Neural cell (in vitro differentiated cells): Measurements from ENCODE around the gene PRSS50.

Experiments
- EP300 ChIP-seq: fragments of 450-650 bp; conservative IDR thresholded peaks from 2 replicates; pipeline ENCODE4 v1.6.1; 2014; ENCODE audit warnings: antibody characterized with exemption, mild to moderate bottlenecking, moderate library complexity; ENCODE audit not compliant: poor library complexity, severe bottlenecking
- EZH2 ChIP-seq: fragments of 200-600, 300-800 bp; shearing (Covaris generic), sonication (generic); IDR thresholded peaks from 2 replicates; pipeline ENCODE4 v1.6.1; 2014; ENCODE audit warnings: antibody characterized with exemption, low read length, borderline replicate concordance, mild to moderate bottlenecking; ENCODE audit not compliant: insufficient read depth, poor library complexity, severe bottlenecking
- POLR2AphosphoS5 ChIP-seq: IDR thresholded peaks from 2 replicates; pipeline ENCODE4 v1.6.1; 2012
- RAD21 ChIP-seq: fragments of 450-650 bp; conservative IDR thresholded peaks from 2 replicates; pipeline ENCODE4 v1.6.1; 2014; ENCODE audit warnings: antibody characterized with exemption, mild to moderate bottlenecking, moderate library complexity
- SMC3 ChIP-seq: fragments of 450-650 bp; conservative IDR thresholded peaks from 2 replicates; pipeline ENCODE4 v1.6.1; 2014; ENCODE audit warnings: antibody characterized with exemption, mild to moderate bottlenecking, moderate library complexity; ENCODE audit not compliant: poor library complexity
- TF ChIP-seq, protein P1 (sequence below): fragments of 450-650 bp; IDR thresholded peaks from 2 replicates; pipeline ENCODE4 v1.5.1; 2014; ENCODE audit warnings: antibody characterized with exemption, mild to moderate bottlenecking, moderate library complexity; ENCODE audit not compliant: poor library complexity, severe bottlenecking
- TF ChIP-seq, protein P2 (sequence below): IDR thresholded peaks from 2 replicates; pipeline ENCODE4 v1.6.1; 2012; ENCODE audit warnings: borderline replicate concordance

DNA sequence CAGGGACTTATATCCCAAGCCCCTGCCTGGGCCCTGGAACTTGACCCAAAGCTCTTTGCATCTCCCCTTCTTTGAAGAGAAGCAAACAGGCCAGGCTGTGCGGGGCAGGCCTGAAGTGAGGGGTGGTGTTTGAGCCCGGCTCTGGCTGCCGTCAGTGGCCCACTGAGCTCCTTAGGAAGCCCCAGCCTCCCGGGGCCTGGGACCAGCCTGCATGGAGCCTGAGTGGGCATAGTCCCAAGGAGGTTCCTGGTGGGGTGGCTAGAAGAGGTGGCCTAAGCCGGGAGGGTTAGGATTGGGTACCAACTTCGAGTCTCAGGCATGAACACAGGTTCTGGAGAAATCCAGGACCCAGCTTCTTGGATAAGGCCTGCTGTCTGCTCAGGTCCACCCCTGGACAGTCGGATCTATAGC lies 10.1 kb downstream of the PRSS50 start:
- TF ChIP-seq, protein P1, sequence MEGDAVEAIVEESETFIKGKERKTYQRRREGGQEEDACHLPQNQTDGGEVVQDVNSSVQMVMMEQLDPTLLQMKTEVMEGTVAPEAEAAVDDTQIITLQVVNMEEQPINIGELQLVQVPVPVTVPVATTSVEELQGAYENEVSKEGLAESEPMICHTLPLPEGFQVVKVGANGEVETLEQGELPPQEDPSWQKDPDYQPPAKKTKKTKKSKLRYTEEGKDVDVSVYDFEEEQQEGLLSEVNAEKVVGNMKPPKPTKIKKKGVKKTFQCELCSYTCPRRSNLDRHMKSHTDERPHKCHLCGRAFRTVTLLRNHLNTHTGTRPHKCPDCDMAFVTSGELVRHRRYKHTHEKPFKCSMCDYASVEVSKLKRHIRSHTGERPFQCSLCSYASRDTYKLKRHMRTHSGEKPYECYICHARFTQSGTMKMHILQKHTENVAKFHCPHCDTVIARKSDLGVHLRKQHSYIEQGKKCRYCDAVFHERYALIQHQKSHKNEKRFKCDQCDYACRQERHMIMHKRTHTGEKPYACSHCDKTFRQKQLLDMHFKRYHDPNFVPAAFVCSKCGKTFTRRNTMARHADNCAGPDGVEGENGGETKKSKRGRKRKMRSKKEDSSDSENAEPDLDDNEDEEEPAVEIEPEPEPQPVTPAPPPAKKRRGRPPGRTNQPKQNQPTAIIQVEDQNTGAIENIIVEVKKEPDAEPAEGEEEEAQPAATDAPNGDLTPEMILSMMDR: no peak
- TF ChIP-seq EZH2 (no peak), SMC3 (no peak), POLR2AphosphoS5 (no peak), RAD21 (no peak), EP300 (no peak)
- TF ChIP-seq, protein P2, sequence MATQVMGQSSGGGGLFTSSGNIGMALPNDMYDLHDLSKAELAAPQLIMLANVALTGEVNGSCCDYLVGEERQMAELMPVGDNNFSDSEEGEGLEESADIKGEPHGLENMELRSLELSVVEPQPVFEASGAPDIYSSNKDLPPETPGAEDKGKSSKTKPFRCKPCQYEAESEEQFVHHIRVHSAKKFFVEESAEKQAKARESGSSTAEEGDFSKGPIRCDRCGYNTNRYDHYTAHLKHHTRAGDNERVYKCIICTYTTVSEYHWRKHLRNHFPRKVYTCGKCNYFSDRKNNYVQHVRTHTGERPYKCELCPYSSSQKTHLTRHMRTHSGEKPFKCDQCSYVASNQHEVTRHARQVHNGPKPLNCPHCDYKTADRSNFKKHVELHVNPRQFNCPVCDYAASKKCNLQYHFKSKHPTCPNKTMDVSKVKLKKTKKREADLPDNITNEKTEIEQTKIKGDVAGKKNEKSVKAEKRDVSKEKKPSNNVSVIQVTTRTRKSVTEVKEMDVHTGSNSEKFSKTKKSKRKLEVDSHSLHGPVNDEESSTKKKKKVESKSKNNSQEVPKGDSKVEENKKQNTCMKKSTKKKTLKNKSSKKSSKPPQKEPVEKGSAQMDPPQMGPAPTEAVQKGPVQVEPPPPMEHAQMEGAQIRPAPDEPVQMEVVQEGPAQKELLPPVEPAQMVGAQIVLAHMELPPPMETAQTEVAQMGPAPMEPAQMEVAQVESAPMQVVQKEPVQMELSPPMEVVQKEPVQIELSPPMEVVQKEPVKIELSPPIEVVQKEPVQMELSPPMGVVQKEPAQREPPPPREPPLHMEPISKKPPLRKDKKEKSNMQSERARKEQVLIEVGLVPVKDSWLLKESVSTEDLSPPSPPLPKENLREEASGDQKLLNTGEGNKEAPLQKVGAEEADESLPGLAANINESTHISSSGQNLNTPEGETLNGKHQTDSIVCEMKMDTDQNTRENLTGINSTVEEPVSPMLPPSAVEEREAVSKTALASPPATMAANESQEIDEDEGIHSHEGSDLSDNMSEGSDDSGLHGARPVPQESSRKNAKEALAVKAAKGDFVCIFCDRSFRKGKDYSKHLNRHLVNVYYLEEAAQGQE: no peak
